Thyroid gland (tissue), 4 donors: ENCODE measurements around the gene PPP1R1A.

Experiments used
- CTCF ChIP-seq, 6 experiments: fragments of 200-600 bp in 3 of 6; fragments of 450-650 bp in 3 of 6; sonication (generic) in 3 of 6; IDR thresholded peaks; one replicate each; pipeline ENCODE4 v1.5.1; 2016 to 2019; ENCODE audit warnings: antibody characterized with exemption in 6 of 6, mild to moderate bottlenecking in 2 of 6, inconsistent platforms in 1 of 6, moderate library complexity in 1 of 6
- POLR2A ChIP-seq, 2 donors: fragments of 450-650 bp; IDR thresholded peaks; one replicate each; pipeline ENCODE4 v1.6.1; 2017; ENCODE audit warnings: antibody characterized with exemption in 2 of 2, mild to moderate bottlenecking in 2 of 2, moderate library complexity in 1 of 2

GRCh38 chr12:54627304-54627703 lies 38.8 kb upstream of the PPP1R1A start:
- TF ChIP-seq CTCF (IDR thresholded peaks at IDR 0.05) (no peak), POLR2A (IDR thresholded peaks at IDR 0.05) (no peak)
